HepG2 (cell line): ENCODE data around the gene HOXA6. TPM values are rescaled to one million over a fixed set of nuclear protein-coding genes. Genes with fewer than 3 reads are reported as not detected.

Experiments used
- AGO1 ChIP-seq: fragments of 200-400 bp; formaldehyde crosslinking; IDR thresholded peaks from 2 replicates; pipeline ENCODE4 v1.6.1; 2017; ENCODE audit warnings: mild to moderate bottlenecking, low read depth, low read length, moderate library complexity; ENCODE audit not compliant: poor library complexity, severe bottlenecking
- CBFB ChIP-seq: sonication (generic); formaldehyde crosslinking; IDR thresholded peaks from 2 replicates; pipeline ENCODE4 v1.4.0; 2020; ENCODE audit warnings: missing genetic modification reagents
- HNF1B ChIP-seq: sonication (generic); formaldehyde crosslinking; IDR thresholded peaks from 2 replicates; pipeline ENCODE4 v1.5.1; 2020; ENCODE audit warnings: mild to moderate bottlenecking, moderate library complexity, missing genetic modification reagents
- IRF9 ChIP-seq: sonication (generic); formaldehyde crosslinking; IDR thresholded peaks from 2 replicates; pipeline ENCODE4 v1.8.0; 2022; ENCODE audit warnings: missing genetic modification reagents, mild to moderate bottlenecking, borderline replicate concordance
- ISL2 ChIP-seq: sonication (generic); formaldehyde crosslinking; IDR thresholded peaks from 2 replicates; pipeline ENCODE4 v1.5.0; 2020; ENCODE audit warnings: missing genetic modification reagents
- MAF1 ChIP-seq: sonication (generic); formaldehyde crosslinking; IDR thresholded peaks from 2 replicates; pipeline ENCODE4 v1.5.0; 2020; ENCODE audit warnings: missing genetic modification reagents, borderline replicate concordance
- MEIS2 ChIP-seq: sonication (generic); formaldehyde crosslinking; IDR thresholded peaks from 2 replicates; pipeline ENCODE4 v1.9.0; 2021; ENCODE audit warnings: mild to moderate bottlenecking, missing genetic modification reagents
- NCOA1 ChIP-seq: sonication (generic); formaldehyde crosslinking; IDR thresholded peaks from 2 replicates; pipeline ENCODE4 v1.9.0; 2021; ENCODE audit warnings: missing genetic modification reagents
- PCBP1 ChIP-seq: fragments of 200-400 bp; formaldehyde crosslinking; IDR thresholded peaks from 2 replicates; pipeline ENCODE4 v1.6.1; 2017; ENCODE audit warnings: mild to moderate bottlenecking, low read depth, low read length, borderline replicate concordance
- PHF21A ChIP-seq: sonication (generic); formaldehyde crosslinking; IDR thresholded peaks from 2 replicates; pipeline ENCODE4 v1.5.0; 2020; ENCODE audit warnings: mild to moderate bottlenecking, missing genetic modification reagents
- PITX1 ChIP-seq: sonication (generic); formaldehyde crosslinking; IDR thresholded peaks from 2 replicates; pipeline ENCODE4 v1.5.1; 2020; ENCODE audit warnings: mild to moderate bottlenecking, missing genetic modification reagents
- RFX3 ChIP-seq: IDR thresholded peaks from 2 replicates; pipeline ENCODE4 v1.6.1; 2016; ENCODE audit warnings: missing biosample characterization, missing genetic modification reagents
- SALL2 ChIP-seq: sonication (generic); formaldehyde crosslinking; IDR thresholded peaks from 2 replicates; pipeline ENCODE4 v1.8.1; 2023; ENCODE audit warnings: mild to moderate bottlenecking, missing genetic modification reagents, inconsistent platforms
- SCMH1 ChIP-seq: sonication (generic); formaldehyde crosslinking; IDR thresholded peaks from 2 replicates; pipeline ENCODE4 v1.9.0; 2021; ENCODE audit warnings: missing genetic modification reagents, mild to moderate bottlenecking, borderline replicate concordance
- SKIL ChIP-seq: sonication (generic); formaldehyde crosslinking; IDR thresholded peaks from 2 replicates; pipeline ENCODE4 v1.8.0; 2022; ENCODE audit warnings: missing genetic modification reagents, mild to moderate bottlenecking, moderate library complexity, borderline replicate concordance
- SOX5 ChIP-seq: IDR thresholded peaks from 2 replicates; pipeline ENCODE4 v1.6.1; 2016; ENCODE audit warnings: borderline replicate concordance
- STAT5B ChIP-seq: sonication (generic); formaldehyde crosslinking; IDR thresholded peaks from 2 replicates; pipeline ENCODE4 v1.4.0; 2020; ENCODE audit warnings: missing genetic modification reagents
- ZBTB38 ChIP-seq: sonication (generic); formaldehyde crosslinking; IDR thresholded peaks from 2 replicates; pipeline ENCODE4 v1.5.1; 2020; ENCODE audit warnings: mild to moderate bottlenecking, missing genetic modification reagents
- ZMYM4 ChIP-seq: sonication (generic); formaldehyde crosslinking; IDR thresholded peaks from 2 replicates; pipeline ENCODE4 v1.8.1; 2023; ENCODE audit warnings: mild to moderate bottlenecking, missing genetic modification reagents
- ZNF138 ChIP-seq: sonication (generic); formaldehyde crosslinking; IDR thresholded peaks from 2 replicates; pipeline ENCODE4 v1.5.0; 2020; ENCODE audit warnings: mild to moderate bottlenecking, low read depth, missing genetic modification reagents
- ZNF251 ChIP-seq: sonication (generic); formaldehyde crosslinking; IDR thresholded peaks from 2 replicates; pipeline ENCODE4 v1.9.0; 2021; ENCODE audit warnings: mild to moderate bottlenecking, missing genetic modification reagents
- ZNF44 ChIP-seq: sonication (generic); formaldehyde crosslinking; IDR thresholded peaks from 2 replicates; pipeline ENCODE4 v1.5.1; 2020; ENCODE audit warnings: mild to moderate bottlenecking, missing genetic modification reagents
- ZNF552 ChIP-seq: sonication (generic); formaldehyde crosslinking; IDR thresholded peaks from 2 replicates; pipeline ENCODE4 v1.9.0; 2022; ENCODE audit warnings: missing genetic modification reagents, mild to moderate bottlenecking, borderline replicate concordance
- ZNF709 ChIP-seq: sonication (generic); formaldehyde crosslinking; IDR thresholded peaks from 2 replicates; pipeline ENCODE4 v1.5.0; 2020; ENCODE audit warnings: mild to moderate bottlenecking, missing genetic modification reagents
- ZSCAN20 ChIP-seq: sonication (generic); formaldehyde crosslinking; IDR thresholded peaks from 2 replicates; pipeline ENCODE4 v1.4.0; 2020; ENCODE audit warnings: missing genetic modification reagents, mild to moderate bottlenecking, borderline replicate concordance
- polyA plus RNA-seq, 8 experiments: library from polyadenylated mRNA; depleted of rRNA in 3 of 8; stranded (reverse) in 7 of 8; unstranded in 1 of 8; fragments of >200 nt; fragmentation: Illumina TruSeq in 4 of 8; extraction: Trizol in 4 of 8; gene quantifications; 2 replicates each; pipeline versions ENCODE4 v1.2.1 to v1.2.3, GENCODE V29; 2011 to 2016; ENCODE audit warnings: low read depth in 4 of 8, missing spikeins in 1 of 8, mixed read lengths in 1 of 8; ENCODE audit not compliant: insufficient read depth in 1 of 8
- total RNA-seq, 5 experiments: library from RNA; depleted of rRNA; stranded (reverse); fragments of >200 nt; fragmentation: Illumina TruSeq; extraction: Trizol; gene quantifications; 2 replicates each; pipeline ENCODE4 v1.2.3, GENCODE V29; 2016; ENCODE audit warnings: low read depth in 1 of 5

HOXA6 gene
- total and polyA plus RNA-seq, 2 of the 13 experiments (the other 11 are each of a cell fraction or from before 2014, with no cell fraction given) = 1.3 to 1.5 TPM

GRCh38 chr7:27129729-27130539 is 17.6 kb downstream of the HOXA6 start (continued):
- TF ChIP-seq SOX5 (CRISPR knock-in tag) (no peak), HNF1B (no peak), MEIS2 (CRISPR knock-in tag) (no peak), ZNF138 (CRISPR knock-in tag) (no peak), ZNF709 (CRISPR knock-in tag) (no peak), PHF21A (CRISPR knock-in tag) (no peak), IRF9 (CRISPR knock-in tag) (no peak), ZSCAN20 (CRISPR knock-in tag) (no peak), ZMYM4 (CRISPR knock-in tag) (no peak), SKIL (no peak), AGO1 (peak; percentile 78), ZNF251 (CRISPR knock-in tag) (no peak), ISL2 (CRISPR knock-in tag) (no peak), PCBP1 (no peak), CBFB (CRISPR knock-in tag) (no peak), ZNF552 (CRISPR knock-in tag) (no peak), NCOA1 (CRISPR knock-in tag) (no peak), STAT5B (CRISPR knock-in tag) (no peak), ZNF44 (CRISPR knock-in tag) (no peak), PITX1 (no peak), RFX3 (CRISPR knock-in tag) (no peak), SALL2 (CRISPR knock-in tag) (peak; percentile 16; the same call in 1 of the 2 replicates), SCMH1 (CRISPR knock-in tag) (no peak), ZBTB38 (CRISPR knock-in tag) (peak; percentile 38; the same call in 1 of the 2 replicates), MAF1 (CRISPR knock-in tag) (0 out of 2 replicates have a peak, but pooled peaks have one; percentile 32)
